ENCODE measurements around the gene OXT. TPM values are rescaled to one million over a fixed set of nuclear protein-coding genes. Genes with fewer than 3 reads are reported as not detected.

The OXT gene
- total and polyA plus RNA-seq, 8 donors: 0.38 TPM; not detected in 7

GRCh38 chr20:3102575-3103368, 31.4 kb downstream of the OXT start:
- Histone ChIP-seq H3K4me3 (no peak overlapping the region), H3K4me1 (no peaks in the 10 kb centered on the region), H3K36me3 (no peaks in the 10 kb centered on the region), H3K27me3 (no peaks in the 10 kb centered on the region), H3K27ac (no peak overlapping the region), H3K9me3 (no peaks in the 10 kb centered on the region)
- DNase-seq: no peak
- no peak for TF ChIP-seq CTCF (IDR thresholded peaks at IDR 0.05)
- ATAC-seq: no peak
- 81 to 82% methylated on average over 13 of the region's 13 CpGs for WGBS, 2 donors
- intact Hi-C loops (cut with DNase I): no loop called here
- no peak for FAIRE-seq

GRCh38 chr20:3103369-3104032, 32.1 kb downstream of the OXT start:
- Histone ChIP-seq H3K27me3 (no peaks in the 10 kb centered on the region), H3K27ac (no peak overlapping the region), H3K4me1 (no peaks in the 10 kb centered on the region), H3K9me3 (no peaks in the 10 kb centered on the region), H3K4me3 (no peak overlapping the region), H3K36me3 (no peaks in the 10 kb centered on the region)
- FAIRE-seq (no peak), DNase-seq (no peak), ATAC-seq (no peak)
- intact Hi-C loops (cut with DNase I): no loop called here
- 58 to 68% methylated on average over 3 of the region's 3 CpGs for WGBS, 2 donors
- TF ChIP-seq CTCF (IDR thresholded peaks at IDR 0.05): no peak

GRCh38 chr20:3105256-3106137, 34.1 kb downstream of the OXT start:
- Histone ChIP-seq H3K36me3 (peaks cover 0 to 6% (median 6%) of the 10 kb centered on the region in 3 donors), H3K4me3 (no peak overlapping the region), H3K4me1 (no peaks in the 10 kb centered on the region), H3K9me3 (no peaks in the 10 kb centered on the region), H3K27ac (no peak overlapping the region), H3K27me3 (no peaks in the 10 kb centered on the region)
- intact Hi-C loops (cut with DNase I): no loop called here
- no peak for ATAC-seq
- 92 to 97% methylated on average over 18 of the region's 18 CpGs for WGBS, 2 donors
- no peak for FAIRE-seq
- TF ChIP-seq CTCF (IDR thresholded peaks at IDR 0.05): no peak
- no peak for DNase-seq

- FAIRE-seq (no peak), DNase-seq (no peak), ATAC-seq (no peak)
- H3K27me3 ChIP-seq: no peaks in the 10 kb centered on the region
- H3K4me3 ChIP-seq: no peak overlapping the region
- H3K36me3 ChIP-seq: peaks cover 0 to 6% (median 6%) of the 10 kb centered on the region in 3 donors
- H3K9me3 ChIP-seq: no peaks in the 10 kb centered on the region
- no peak for TF ChIP-seq CTCF (IDR thresholded peaks at IDR 0.05)
- 89 to 97% methylated on average over 3 of the region's 3 CpGs for WGBS, 2 donors
- H3K27ac ChIP-seq: no peak overlapping the region
- intact Hi-C loops (cut with DNase I): no loop called here
- H3K4me1 ChIP-seq: no peaks in the 10 kb centered on the region
Observed at GRCh38 chr20:3106185-3106584, 34.8 kb downstream of the OXT start.

Measured in pancreas (tissue), 10 donors.